GM18870 (cell line): ENCODE results near the gene ROR1.
"Not testable (repeated sequence)": the region's sequence is repeated elsewhere in the genome, so short reads cannot be mapped to it uniquely, and the experiment has no call there.

ENCODE experiments used
- ATAC-seq: cut with Tn5 transposase; IDR thresholded peaks from one replicate; pipeline ENCODE4 v1.9.1; 2021; ENCODE audit warnings: moderate library complexity; ENCODE audit not compliant: unreplicated experiment

ROR1 gene

DNA sequence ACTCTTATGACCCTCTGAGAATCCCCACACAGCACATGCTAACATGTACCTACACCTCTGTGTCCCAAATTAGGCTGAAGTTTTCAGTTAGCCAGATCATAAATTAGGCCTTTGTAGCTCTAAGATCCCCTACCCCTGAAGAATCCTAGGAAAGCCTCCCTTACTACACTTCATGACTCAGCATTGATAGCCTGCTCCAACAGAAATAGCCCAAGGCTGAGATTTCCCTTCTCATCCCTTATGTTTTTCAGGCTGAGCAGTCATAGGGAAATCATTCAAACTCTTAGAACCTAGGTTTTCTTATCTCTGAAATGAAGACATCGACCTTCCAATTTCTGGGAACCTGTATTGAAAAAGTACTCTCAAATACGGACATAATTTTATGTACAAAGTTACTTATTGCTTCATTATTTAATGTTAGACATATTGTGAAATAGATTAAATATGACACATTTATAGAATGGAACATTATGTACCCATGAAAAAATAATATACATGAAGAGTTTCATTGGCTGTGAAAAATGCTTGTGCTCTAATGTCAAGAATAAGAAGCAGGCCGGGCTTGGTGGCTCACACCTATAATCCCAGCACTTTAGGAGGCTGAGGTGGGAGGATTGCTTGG is 307.2 kb downstream of the ROR1 start:
- ATAC-seq, result no peak

DNA sequence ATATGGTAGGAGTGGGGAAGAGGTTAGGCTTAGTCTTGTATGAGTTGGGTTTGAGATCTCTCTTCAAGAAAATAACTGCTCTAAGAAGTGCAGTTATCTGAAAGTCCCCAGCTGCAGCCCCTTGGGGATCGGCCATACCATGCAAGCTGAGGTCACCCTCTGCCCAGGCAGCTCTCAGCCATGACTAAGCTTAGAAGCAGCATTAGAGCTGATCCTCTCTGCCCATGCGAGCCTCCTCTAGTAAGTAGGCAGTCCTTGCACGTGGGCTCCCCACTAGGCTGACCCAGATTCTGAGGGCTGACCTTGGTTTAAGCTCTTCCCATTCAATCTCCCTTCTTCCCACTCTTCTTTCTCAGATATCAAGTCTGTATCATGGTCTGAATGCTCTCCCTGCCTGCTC is 308.6 kb downstream of the ROR1 start:
- no peak for ATAC-seq

DNA sequence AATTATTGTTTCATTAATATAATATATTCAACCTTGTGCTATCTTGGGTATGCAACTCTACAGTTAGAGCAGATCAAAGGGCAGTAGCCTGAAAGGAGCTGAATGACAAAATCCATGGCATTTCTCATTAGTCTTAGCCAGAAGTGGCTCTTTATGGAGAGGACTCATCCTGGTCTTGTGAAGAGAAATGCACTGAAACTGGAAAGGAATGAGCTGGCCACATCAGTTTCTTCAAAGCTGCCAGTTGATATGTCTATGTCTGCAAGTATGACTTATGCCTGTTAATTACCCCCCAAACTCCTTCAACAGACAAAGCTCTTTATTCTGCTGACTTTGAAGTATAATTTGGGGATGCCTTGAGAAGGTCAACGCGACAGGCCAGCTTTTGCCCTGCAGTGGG is 310.6 kb downstream of the ROR1 start:
- no peak for ATAC-seq

DNA sequence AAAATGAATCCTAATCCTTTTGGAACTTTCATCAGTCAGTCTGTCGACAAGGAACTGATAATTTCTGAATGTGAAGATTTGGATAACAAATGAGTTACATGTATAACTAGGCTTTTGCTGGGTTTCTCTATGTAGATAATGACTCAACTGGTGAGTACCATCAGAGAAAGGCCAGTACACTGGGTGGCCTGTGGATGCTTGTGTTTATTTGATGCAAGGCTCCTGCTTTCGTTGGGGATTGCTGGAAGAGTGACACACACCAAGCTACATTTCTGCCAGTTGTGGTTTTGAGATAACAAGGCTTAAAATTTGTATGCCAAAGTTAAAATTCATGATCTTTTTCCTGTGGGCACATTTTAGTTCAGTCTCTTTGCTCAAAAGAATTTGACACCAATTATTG is 314.0 kb downstream of the ROR1 start:
- no peak for ATAC-seq

DNA sequence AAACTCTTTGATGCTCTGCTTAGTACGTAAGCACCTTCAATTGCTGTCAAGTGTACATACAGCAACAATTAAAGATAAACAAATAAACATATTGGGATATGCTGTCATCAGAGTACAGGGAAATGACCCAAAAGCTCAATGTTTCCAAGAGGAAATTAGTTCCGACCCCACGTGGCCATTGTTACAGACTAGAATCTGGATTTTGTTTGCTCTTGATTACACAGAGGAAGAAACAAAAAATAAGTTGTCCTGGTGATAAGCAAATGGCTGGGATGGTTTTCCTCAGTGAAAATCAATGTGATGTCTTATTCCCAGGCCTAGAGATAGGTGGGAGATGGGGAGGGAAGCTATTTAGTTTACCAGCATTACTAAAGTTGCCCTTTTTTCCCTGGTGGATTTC is 316.6 kb downstream of the ROR1 start:
- no peak for ATAC-seq

DNA sequence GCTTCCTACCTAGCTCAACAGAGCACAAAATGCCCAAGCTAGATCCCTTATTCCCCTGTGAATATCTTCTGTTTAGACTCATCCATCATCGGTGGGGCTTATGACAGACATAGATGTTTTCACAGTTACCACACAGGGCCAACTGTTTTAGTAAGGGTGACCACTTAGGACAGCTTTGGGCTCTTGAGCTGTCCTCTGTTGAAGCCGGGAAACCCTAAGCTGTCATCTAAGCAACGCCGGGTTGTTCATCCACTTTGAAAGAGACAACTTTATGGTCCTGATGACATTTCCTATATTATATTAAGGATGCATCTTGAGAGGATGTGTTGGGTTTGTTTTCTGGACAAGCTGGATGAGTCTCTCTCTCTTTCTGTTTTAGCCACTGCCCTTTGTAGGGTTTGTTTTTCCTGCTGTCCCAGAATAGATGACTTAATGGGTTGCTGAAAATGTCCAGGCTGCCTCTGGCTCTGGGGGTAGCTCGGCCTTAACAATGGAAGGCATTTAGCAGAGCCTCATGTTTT is 319.1 kb downstream of the ROR1 start:
- no peak for ATAC-seq

DNA sequence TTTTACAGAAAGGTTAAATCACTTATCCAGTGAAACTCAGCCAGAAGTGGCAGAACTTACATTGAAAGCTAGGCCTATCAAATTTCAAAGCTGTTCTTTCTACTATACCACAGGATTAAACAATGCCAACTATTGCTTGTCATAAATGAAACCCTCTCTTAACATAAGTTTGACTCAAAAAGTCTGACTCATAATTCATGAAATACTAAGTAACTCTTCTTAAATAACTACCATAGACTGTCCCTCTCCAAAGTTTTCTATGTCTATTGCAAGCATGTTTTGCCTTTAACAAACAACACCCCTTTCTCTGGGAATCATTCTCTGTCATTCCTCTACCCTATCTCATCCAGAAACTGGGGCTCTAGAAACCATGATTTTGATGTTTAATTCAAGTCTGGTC is 320.1 kb downstream of the ROR1 start:
- no peak for ATAC-seq

DNA sequence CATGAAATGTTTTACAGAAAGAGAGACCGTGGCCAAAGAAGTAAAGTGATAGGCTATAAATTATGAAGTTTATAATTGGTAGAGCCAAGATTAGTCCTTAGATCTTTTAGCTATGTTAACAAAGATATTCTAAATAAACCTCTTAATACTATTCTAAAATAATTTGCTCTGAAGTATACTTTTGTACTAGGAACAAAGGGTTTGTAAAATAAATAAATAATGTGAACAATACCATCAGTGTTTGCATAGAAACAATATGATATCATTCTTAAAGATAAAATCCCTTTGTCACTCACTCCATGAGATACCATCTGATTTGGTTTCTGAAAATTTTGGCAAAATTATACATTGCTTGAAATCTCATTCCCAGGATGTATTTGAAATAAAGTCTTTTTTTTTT is 322.0 kb downstream of the ROR1 start:
- ATAC-seq, result no peak

DNA sequence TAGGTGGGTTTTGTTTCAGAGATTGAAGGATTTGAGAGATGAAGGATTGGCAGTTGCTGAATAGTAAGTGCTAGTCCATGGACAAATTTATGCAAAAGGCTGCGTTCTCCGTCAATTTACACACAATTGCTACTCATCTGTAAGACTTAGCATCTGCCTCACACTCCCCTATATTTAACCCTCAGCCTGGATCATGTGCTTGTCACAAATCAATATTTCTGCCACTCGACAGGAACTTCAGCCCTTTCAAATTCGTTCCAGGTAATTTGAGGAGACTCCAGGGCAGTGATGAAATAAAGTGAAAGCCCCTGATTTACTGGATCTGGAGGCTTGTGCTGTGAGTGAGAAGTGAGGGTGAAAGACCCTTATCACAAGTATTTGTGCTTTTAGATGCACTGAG is 324.0 kb downstream of the ROR1 start:
- ATAC-seq, result no peak

DNA sequence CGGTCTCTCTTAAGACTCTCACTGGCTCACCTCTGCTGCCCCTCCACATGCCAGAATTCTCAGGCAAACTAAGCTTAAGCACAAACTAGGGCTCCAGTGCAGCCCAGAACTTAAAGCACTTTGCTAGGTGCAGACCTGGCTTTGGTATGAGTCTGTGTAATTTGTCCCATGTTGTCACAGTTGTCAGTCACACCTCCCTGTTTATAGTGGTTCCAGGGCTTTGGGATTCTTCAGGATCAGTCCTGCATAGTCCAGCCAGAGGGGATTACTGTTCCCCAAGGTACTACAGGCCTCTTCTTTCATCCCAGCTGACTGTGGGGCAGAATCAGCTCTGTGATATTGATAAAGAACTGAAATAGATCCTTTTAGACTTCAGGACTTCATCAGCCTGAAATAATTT is 324.6 kb downstream of the ROR1 start:
- ATAC-seq, result no peak

DNA sequence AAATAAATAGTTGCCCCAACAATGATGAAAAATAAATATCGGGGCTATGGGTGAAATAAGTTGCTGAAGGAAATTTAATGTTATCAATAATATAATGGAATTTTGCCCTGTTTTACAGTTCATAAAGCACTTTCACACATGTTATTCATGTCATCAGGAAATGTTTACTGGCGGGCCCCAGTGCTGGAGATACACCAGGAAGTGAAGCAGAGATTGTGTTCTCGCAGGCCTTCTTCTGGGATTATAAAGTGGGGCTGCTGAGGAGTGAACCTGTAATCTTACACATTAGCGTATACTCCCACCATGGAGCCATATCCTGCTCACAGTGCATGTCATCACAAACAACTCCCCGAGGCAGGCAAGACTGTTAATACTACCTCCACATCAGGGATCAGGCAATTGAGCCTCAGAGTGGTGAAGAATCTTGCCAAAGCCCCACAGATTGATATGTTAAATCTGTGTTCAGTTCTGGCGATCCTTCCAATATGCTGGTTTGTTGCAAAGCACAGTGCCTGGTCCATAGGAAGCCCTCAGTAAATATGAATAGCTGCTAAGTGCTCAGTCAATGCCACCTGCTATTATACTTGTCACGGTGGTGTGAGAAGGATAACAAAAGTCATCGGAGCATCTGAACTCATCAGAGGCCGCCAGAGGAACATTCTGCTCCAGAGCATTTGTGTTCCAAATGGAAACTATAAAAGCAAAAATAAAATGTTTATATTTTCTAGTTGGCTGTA is 325.2 kb downstream of the ROR1 start:
- no peak for ATAC-seq

DNA sequence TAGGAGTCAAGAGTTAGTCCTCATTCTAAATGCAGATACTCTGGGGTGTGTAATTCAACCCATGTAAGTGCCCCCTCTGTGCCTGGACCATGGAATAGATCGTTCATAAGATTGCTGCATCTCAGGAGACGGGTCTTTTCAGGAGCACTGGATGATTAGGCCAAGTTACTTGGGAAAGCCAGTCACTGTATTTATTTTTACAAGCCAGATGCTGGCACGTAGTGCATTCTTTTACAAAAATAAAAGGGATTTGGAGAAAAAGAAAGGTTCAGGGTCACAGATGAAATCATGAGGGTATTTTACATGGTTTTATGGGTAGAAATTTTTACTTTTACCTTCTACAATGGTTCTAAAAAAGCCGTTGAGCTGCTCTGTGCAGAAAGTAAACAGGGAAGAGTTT is 327.0 kb downstream of the ROR1 start:
- ATAC-seq, result no peak

DNA sequence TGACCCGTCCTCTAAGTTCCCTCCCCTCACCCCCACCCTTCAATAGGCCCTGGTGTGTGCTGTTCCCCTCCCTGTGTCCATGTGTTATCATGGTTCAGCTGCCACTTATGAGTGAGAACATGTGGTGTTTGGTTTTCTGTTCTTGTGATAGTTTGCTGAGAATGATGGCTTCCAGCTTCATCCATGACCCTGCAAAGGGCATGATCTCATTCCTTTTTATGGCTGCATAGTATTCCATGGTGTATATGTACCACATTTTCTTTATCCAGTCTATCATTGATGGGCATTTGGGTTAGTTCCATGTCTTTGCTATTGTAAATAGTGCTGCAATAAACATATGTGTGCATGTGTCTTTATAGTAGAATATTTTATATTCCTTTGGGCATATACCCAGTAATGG is 330.8 kb downstream of the ROR1 start:
- not testable (repeated sequence) for ATAC-seq

DNA sequence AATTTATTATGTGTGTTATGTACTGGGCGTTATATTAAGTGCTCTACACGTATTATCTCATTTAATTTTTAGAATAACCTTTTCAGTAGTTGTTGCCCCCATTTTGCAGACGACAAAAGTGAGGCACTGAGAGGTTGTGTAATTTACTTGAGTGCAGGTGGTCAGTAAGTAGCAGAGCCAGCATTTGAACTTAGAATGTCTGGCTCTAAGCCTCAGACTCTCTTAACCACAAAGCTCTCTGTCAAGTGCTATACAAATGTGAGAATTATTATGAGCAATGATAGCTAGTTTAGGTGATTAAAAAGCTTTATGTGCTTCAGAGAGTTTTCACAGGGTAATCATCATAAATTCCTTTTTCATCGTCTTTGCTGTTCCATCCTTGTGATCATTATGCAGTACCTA is 333.3 kb downstream of the ROR1 start:
- no peak for ATAC-seq

DNA sequence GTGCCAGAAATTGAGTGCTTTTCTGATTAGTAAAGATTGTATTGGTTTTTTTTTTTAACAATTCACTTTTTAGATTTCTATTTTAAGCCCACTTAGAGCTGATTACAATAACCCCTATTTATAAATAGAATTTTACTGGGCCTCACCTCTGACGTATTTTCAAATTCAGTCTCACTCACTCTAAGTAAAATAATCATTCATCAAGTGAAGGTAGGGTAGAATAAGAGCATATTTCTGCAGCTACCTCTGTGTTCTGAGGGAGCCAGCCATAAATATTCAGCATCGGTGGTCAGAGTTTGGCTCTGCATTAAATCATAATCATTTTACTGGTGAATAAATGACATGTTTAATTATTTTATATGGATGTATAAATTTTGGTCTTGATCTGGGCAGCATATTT is 333.8 kb downstream of the ROR1 start:
- ATAC-seq, result no peak

DNA sequence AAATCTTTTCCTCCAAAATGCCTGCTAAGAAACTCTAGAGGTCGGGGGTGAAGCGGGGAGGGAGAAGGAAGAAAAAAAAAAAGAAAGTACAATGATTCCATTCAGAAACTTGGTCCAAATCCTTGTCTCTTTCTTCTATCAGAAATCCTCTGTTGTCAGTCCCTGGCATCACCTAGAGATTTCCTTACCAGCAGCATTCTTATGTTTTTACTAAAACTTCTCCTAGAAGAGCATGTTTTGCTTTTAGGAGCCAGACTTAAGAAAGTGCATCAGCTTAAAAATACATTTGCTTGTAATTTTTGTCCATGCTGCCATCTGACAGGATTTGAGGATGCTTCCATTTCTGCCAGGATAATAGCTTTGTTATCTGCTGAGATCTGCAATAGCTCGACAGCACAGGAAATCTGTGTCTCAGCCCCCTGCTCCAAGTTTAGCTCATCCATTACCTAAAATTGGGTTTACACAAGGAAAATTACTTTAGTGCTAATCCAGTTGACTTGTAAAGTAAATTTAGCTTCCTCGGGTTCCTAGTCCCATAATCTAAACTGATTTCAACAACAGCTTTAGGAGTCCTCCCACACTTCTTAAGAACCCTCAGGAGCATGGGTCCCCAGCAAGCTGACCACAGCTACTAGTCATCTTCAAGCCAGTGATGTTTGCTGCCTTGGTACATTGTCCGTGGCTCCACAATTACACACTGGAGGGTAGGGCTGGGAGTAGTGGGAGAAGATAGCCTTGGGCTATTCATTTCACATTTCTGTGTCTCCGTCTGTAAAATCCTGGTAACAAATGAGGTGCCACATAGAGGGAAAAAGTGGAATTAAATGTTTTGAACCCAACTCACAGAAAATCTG is 337.3 kb downstream of the ROR1 start:
- no peak for ATAC-seq

DNA sequence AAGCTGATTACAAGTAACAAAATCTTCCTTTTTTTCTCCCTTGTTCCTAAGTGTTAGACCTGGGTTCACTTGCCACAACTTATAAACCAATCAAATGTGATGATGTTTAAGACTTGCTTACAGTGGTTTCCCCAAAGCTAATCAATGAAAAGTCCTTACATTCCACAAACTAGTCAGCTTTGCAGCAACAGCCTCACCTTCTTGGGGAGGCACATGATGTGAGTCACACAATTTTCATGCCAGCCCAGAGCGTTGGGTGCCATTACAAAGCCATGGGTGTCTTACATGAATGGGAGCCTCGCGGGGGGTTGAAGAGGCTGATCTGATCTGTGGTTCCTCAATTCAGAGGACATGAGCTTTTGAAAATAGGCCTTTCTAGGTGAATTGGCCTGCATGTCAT is 338.0 kb downstream of the ROR1 start:
- no peak for ATAC-seq

DNA sequence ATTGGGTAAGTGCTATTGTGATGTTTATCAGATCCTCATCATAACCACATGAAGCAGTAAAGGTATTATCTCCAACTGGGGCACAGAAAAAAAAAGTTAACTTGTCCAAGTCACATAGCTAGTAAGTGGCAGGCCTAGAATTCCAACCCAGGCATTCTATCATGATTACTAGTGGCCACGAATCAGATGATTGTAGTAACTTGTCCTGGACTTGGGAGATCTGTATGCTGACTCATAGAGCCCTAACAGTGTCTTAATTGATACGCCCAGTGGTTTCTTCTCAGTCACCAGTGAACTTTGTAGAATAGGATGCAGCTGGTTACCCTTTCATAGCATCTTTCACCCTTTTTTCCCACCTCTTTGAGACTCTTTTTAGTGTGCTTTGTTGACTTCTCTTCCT is 338.5 kb downstream of the ROR1 start:
- no peak for ATAC-seq

DNA sequence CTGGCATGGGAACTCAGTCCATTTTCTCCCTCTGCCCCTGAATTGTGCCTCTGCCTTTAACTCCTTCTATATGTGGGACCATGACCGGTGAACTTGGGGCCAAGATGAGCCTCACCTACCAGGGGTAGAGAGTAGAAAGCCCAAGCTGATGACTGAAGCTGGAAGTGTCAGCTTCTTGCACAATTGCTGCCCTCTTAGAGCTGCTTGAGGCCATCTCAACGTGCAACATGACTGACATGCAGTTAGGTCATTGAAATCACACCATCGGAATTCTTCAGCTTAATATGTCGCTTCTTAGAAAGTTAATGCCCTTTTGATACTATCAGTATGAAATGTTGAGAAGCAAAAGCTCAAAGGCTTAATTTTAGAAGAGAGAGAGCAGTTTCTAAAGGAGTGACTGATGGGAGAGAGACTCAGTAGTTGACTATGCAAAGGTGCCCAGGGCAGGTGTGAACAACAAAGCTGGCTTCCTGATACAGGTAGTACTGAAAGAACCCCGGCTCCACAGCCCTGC is 340.3 kb downstream of the ROR1 start:
- no peak for ATAC-seq

DNA sequence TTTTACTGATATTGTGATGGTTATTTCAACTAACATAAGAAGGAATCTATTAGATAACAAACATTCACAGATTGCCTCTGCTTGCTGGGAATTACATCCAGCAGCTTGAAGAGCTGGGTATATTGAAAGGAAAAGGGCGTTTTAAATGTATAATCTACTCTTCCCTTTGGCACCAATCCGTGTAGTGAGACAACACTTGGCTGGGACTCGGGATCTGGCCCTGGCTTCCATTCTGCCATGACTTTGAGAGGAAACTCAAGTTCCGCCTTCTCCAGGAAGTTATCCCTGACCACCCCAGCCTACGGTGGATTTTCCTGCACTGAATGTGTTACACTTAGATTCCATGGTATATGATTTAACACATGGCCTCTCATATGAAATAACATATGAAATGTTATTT is 342.7 kb downstream of the ROR1 start:
- no peak for ATAC-seq

DNA sequence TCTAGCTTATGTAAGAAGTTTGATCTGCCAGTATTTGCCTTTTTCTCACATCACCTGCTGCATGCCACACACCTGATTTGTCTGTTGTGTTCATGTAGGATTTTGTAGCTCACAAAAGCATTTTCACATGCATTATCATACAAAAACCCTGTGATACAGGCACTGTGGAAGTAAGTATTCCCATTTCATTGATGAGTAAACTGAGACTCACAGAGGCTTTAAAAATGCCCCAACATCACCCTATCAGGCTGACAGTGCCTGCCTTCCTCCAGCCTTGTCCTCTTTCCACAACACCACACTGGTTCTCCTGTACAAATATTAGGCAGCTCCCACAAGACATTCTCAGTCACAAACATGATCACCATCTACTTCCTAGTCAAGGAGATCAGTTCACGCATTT is 343.7 kb downstream of the ROR1 start:
- ATAC-seq, result no peak
